Stimulated activated CD4-positive, alpha-beta T cell treated with anti-CD3 and anti-CD28 coated beads, Interleukin-15, amount 100 ng/mL, for 48 hours (primary cell): Measurements from ENCODE around the gene ANKRD65.
A peak's percentile ranks its signal among the peaks of the same experiment; 100 is the strongest.
"Not testable (repeated sequence)": the region's sequence is repeated elsewhere in the genome, so short reads cannot be mapped to it uniquely, and the experiment has no call there.

Experiments
- DNase-seq, 2 donors: peaks; one replicate each; pipeline ENCODE4 v3.0.0-alpha.2; 2020; ENCODE audit warnings: low read depth in 2 of 2

The ANKRD65 gene

DNA sequence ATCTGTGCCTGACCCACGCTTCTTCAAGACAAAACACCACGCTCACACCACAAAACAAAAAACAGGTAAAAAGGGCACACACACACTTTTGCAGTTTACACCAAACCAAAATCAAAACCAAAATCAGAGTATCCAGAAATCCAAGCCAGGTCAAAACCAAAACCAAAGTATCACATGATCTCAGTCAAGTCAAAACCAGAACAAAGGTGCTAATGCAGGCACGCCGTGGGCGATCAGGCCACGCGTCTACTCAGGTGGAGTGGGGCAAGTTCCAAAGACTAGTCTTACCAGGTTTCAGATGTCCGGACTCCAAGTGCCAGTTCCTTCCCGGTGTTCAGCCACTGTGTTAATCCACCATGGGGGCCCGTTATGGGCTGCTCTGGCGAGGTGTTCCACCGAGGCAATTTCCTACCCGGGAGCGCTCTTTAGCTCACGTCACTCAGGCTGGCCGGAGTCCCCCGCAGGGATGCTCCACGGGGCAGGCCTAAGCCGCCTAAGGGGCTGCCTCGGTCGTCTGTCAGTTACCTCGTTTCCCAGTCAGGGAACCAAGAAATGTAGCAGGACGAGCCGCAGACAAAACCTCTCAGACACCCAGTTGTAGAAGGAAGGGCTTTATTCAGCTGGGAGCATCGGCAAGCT lies 3.1 kb downstream of the ANKRD65 start:
- DNase-seq = not testable (repeated sequence)

DNA sequence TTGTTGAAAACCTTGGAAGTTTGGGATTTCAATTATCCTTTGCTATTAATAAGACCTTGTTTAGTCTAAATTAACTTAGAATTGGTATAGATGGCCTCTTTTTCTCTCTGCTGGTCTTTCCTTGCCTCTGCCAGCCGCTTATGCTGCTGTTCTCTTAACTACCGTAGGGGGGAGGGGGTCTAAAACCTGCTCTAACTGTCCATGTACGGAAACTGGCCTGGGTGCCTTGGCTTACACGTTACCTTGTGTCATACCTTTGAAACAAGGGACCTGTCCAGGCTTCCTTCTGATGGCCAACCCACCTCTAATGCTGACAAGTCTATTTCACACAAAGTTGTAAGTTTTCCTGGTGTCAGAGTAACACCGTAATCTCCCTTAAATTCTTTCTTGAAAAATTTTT lies 3.7 kb downstream of the ANKRD65 start:
- not testable (repeated sequence) for DNase-seq

DNA sequence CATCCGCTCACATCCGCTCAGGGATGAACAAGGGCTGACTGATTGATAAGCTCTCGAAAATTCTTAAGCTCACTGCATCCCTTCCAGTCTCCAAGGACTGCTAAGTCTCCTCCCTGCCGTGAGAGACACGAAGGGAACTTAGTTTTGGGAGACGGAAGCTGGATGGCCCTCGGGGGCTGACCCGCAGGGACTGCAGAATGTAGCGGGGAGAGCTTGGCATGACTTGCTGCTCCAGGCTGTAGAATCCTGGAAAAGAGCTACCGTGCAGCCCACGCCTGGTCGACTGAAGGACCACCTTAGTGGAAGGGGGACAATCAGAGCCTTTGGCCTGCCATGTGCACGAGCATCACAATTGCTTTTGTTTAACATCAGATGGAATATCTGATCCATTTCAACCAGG lies 5.3 kb downstream of the ANKRD65 start:
- no peak for DNase-seq

DNA sequence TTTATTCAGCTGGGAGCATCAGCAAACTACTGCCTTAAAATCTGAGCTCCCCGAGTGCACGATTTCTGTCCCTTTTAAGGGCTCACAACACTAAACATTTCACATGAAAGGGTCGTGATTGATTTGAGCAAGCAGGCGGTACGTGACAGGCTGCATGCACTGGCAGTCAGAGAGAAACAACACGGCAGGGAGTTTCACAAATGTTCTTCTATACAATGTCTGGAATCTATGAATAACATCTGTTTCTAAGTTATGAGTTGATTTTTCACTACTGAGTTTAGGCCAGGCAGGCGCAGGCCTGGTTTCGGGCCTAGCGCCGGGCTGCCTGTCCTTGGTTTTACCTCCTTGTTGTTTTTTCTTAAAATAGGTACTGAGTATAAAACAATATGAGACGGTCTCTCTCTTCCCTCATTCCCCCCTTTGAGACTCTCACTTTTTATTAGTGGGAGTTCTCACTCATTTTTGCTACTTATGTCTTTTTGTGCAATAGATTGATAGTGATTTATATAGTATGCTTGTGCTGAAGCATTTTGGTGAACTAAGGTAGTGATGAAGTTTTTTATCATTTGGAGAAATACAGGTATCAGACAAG lies 8.7 kb downstream of the ANKRD65 start:
- not testable (repeated sequence) for DNase-seq

DNA sequence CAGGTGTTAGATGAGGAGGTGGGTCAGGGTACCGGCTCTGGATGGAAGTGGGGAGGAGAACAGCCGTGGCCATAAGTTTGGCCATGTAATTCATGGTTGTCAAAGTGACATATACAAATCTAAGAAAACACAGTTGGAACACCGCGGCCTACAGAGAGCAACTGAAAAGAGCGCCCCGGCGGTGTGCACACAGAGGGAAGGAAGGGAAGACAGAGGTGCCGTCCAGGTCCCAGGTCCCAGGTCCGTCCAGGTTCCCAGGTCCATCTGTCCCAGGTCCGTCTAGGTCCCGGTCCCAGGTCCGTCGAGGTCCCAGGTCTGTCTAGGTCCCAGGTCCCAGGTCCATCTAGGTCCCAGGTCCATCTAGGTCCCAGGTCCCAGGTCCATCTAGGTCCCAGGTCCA lies 9.4 kb downstream of the ANKRD65 start:
- no peak for DNase-seq

DNA sequence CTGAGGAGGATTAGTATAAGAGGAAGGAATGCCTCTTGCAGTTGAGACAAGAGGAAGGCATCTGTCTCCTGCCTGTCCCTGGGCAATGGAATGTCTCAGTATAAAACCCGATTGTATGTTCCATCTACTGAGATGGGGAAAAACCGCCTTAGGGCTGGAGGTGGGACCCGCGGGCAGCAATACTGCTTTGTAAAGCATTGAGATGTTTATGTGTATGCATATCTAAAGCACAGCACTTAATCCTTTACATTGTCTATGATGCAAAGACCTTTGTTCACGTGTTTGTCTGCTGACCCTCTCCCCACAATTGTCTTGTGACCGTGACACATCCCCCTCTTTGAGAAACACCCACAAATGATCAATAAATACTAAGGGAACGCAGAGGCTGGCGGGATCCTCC lies 10.8 kb downstream of the ANKRD65 start:
- not testable (repeated sequence) for DNase-seq

DNA sequence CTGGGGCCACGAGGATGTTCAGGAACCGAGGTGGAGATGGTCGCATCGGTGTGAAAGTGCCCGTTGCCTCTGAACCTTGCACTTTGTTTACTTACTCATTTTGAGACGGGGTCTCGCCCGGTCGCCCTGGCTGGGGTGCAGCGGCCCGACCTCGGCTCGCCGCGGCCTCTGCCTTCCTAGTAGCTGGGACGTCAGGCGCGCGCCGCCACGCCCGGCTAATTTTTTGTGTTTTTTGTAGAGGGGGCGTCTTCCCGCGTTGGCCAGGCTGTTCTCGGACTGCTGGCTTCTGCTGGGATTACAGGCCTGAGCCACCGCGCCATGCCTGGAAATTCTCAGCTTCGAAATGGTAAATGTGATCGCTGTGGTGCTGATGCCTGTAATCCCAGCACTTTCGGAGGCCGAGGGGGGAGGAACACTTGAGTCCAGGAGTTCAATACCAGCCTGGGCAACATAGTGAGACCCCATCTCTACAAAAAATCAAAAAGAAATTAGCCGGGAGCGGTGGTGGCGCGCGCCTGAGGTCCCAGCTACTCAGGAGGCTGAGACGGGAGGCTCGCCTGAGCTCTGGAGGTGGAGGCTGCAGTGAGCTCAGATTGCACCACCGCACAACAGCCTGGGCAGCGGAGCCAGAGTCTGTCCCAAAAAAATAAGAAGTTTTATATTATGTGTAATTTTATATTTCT lies 13.3 kb downstream of the ANKRD65 start:
- no peak for DNase-seq

DNA sequence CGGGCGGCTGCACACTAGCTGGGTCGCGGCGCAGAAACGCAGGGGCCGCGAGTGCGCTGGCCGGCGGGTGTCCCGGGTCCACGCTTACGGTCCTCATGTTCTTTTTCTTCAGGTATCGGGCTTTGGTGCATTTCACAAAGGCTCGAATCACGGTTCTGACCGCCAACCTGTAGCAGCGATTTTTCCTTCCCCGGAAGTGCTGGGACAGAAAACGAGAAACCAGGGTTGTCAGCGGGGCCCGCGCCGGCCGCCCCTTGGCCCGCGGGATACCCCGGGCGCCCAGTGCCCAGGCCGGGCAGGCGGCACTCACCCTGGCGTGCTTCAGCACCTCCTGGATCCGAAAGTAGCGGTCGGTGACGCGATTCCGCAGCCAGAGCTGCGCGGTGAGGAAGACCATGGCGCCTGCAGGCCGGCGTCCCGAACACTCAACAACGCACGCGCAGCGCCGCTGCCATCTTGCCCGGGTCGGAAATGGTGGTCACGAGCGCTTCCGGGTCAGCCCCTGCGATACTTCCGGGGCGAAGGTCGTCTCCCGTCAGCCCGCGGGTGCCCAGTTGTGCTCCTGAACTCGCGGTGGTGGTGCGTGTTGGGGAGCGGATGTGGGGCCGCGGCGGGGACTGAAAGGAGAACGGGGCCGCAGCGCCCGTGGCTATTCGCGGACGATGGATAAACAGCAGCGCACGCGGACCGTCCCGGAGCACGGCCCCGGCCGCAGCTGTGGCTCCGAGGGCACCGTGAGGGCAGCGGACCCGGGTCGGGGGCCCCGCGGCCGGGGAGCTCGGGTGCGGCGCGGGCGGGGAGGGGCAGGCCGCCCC lies 14.0 kb downstream of the ANKRD65 start, which contains the start of gene MRPL20:
Gene MRPL20, minus strand, starts transcription at position 473 of the 815 bp plus-strand sequence. Its CDS starts 76 bp downstream, at position 397.
- peak; percentile 93 for DNase-seq

DNA sequence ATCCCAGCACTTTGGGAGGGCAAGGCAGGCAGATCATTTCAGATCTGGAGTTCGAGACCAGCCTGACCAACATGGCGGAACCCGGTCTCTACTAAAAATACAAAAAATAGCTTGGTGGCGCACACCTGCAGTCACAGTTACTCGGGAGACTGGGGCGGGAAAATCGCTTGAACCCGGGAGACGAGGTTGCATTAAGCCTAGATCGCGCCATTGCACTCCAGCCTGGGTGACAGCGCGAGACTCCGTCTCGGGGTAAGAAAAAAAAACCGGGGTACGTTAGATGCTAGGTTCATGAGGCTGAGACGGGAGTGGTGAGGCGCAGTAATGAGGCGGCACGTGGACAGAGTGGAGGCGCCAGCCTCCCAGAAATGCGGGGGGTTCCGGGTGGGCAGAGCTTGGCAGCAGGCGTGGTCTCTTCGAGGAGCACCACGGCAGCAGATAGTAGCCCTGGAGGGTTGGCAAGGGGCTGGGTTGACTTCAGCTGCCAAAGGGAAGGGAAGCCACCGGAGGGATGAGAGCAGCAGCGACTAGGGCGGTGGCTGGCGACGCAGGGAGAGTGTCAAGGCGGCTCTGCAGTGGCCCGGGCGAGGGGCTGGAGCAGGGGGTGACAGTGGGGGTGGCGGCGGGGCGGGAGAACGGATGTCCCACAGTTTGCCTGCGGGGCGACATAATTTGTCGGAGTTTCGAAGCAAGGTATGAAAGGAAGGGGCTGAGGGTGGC lies 14.8 kb downstream of the ANKRD65 start:
- no peak for DNase-seq

DNA sequence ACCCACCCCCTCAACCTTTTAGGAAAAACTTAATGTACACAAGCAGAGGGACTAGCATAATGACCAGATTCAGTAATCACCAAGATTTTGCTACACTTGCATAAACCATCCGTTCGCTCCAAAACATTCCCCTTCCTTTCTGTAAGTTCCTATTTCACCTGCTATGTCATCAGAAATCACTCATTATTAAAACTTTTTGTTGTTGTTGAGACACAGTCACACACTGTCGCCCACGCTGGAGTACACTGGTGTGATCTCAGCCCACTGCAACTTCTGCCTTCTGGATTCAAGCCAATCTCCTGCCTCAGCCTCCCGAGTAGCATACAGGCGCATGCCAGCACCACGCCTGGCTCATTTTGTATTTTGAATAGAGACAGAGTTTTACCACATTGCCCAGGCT lies 17.4 kb downstream of the ANKRD65 start:
- no peak for DNase-seq

DNA sequence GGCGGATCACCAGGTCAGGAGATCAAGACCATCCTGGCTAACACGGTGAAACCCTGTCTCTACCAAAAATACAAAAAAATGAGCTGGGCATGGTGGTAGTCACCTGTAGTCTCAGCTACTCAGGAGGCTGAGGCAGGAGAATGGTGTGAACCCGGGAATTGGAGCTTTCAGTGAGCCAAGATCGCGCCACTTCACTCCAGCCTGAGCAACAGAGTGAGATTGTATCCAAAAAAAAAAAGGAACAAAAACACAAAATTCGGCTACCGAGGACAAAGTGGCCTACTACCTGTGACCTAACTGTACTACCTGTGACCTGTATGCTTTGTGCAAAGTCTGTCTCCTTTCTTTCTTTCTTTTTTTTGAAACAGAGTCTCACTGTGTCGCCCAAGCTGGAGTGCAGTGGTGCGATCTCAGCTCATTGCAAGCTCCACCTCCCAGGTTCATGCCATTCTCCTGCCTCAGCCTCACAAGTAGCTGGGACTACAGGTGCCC lies 18.1 kb downstream of the ANKRD65 start:
- not testable (repeated sequence) for DNase-seq

DNA sequence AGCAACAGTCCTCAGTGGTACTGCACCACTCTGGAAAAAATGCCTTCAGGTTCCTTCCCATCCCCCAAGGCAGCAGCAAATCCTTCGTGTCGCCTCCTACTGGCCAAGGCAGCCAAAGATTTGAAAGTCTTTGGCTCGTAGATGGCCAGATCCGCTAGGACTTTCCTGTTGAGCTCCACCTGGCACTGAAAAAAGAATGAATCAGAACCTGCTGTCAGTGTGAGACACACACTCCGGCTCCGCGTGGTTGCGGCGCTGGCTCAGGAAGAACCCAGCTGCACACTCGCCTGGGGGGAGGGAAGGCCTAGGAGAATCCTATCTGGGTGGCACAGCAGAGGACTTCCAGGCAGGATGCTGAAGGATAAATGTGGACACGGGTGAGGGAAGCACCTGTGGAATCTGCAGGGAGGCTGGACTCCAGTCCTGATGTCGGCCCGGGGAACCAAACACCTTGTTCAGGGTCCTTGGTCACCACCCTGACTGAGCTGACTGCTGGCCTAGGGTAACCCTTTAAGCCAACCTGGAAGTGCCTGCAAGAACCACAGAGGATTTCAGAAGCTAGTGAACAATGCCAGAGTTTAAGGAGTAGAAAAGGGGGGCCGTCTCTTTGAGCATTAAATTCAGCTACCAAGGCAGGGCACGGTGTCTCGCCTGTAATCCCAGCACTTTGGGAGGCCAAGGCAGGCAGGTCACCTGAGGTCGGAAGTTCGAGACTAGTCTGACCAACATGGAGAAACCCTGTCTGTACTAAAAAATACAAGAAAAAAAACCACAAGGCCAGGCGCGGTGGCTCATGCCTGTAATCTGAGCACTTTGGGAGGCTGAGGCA lies 18.8 kb downstream of the ANKRD65 start:
- peak in 1 of 2 donors; percentile 37 for DNase-seq

DNA sequence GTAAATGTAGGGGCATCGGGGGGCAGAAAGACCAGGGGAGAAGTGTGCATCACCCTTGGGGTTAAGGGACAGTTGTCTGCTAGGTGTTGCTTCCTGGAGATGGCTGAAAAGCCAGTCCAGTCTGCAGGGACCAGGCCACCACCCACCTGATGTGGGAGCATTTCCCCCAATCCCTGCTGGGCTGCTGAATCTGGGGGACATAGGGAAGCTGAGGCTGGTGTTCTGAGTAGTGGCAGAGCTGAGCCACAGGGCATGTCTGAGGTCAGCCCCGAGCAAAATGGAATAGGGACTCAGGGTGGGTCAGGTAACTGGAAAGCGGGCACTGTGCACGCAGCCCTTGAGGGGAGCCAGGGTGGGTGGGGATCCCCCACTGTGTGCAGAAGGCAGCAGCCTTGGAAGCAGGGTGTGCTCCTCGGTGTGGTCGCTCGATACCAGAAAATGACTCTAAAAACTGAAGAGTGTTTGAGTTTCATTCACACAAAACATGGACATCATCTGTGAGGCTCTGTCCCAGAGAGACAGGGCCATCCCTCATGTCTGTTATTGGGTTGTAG lies 19.5 kb downstream of the ANKRD65 start:
- no peak for DNase-seq

DNA sequence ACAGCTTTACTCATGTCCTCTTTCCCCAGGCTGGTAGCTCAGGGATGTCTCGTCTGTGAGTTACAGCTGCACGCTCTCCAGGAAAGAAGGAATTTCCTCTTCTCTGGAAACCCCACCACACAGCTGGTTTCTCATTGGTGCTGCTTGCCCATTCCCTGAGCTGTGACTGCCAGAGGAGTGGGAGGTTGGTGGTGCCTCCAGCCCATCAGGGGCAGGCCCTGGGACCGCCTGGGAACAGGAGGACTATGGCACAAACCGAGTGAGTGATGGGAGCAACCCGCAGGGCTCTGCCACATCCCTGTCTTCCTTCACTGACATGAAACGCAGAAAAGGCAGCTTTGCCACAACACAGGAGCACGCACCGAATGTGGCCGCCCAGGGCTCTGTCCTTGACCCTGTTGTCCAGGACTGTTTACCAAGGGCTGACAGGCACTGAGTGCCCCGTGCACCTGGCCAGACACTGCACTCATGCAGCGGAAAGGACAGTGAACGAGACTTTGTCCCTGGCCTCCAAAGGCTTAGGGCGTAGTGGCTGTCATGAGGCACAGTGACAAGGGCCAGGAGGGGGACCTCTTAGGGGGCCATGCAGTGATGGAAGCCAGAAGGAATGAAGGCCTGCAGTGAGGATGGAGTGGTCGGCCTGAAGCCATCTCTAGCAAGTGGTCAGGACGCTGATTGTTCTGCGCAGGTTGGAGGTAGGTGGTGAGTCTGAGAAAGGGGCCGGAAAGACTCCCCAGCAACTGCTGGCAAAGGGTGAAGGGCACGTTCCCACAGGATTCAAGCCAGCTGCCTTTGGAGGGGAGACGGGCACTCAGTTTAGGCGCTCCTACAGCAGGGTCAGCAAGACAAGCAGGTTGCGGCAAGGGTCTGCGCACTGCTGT lies 20.3 kb downstream of the ANKRD65 start:
- no peak for DNase-seq

DNA sequence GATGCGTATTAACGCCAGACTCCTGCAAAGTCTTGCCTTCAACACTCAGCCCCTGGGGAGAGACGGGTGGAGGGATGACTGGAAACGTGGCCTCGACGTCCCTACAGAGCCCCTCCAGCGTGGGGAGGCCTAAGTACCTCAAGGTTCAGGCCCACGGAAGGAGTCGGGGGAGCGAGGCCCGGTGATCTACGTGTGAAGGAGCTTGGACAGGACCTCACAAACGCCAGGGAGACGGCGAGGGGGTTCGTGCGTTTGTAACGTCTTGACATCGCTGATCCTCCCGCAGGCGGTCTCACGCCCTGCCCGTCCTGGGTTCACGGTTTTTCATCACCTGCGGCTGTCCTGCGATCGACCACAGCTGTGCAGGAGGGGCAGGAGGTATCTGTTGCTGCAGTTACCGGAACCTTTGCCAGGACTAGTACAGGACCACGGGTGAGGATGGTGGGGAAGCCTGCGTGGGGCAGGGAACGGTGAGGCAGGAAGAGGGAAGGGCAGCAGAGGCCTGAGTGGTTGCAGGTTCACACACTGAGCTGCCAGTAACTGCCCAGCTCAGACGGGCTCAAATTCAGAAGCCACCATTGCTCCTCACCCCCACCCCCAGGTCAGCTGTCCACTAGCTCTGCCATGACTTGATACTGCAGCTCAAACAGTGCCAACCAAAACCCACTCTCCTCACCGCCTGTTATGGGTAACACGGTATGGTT lies 21.1 kb downstream of the ANKRD65 start:
- no peak for DNase-seq

DNA sequence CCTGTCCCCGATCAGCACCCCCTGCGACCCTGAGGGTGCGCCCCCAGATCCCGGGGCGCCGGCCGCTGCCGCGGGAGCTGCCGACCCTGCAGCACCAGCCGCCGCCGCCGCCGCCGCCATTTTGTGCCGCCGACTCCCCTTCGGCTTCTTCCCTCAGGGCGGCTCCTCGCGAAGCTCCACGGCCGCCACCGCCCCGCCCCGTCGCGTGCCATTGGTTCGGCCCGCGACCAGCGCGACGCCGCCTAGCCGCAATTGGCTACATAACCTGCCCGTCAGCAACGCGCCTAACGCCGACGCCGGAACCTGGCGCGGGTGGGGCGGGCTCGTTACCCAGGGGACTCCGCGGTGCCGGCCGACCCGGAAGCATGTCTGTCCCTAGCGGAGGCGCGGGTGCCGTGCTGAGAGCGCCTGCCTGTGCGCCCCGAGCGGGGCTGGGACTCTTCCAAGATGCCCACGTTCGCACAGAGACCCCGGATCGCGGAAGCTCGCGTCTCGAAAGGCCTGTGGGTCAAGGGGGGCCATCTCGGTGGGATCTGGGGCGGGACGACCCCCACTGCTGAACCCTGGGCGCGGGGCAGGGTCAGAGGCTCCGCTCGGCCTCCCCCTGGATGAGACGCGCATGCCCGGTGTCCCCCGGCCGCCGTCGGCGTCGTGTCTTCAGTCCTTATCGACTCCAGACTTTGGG lies 21.7 kb downstream of the ANKRD65 start, which contains the start of gene CCNL2:
Gene CCNL2, minus strand, starts transcription at position 149 of the 685 bp plus-strand sequence. Its CDS starts 29 bp downstream, at position 120.
- peak; percentile 98 to 100 for DNase-seq

DNA sequence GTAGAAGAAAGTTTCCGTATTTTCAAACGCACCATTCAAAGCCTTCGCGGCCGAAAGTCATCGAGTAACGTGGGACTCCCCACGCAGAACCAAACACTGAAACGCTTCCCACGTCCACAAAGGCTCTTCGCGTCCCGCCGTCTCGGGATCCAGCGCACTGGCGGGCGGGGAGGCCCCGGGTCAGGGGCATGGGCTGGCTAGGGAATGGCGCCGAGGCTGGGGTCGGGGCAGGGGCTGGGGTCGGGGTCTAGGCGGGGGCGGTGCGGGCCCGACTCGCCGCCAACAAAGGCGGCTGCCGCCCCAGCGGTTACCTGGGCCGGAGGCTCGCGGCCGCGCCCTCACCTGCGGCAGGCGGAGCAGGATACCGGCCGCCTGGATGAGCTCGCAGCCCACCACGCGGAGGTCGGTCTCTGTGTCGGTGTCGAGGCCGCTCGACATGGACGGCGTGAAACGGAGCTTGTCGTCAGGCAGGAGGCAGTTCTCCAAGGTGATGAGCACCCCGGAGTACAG lies 22.3 kb downstream of the ANKRD65 start:
- no peak for DNase-seq
